NCI-H1092 treated with DMSO at 0.1 percent for 48 hours (cell line): ENCODE data around the gene CYB561A3.

ENCODE experiments used
- DNase-seq: peaks from one replicate; lab custom pipeline; 2025; lab: John Stamatoyannopoulos, UW

CYB561A3 gene

DNA sequence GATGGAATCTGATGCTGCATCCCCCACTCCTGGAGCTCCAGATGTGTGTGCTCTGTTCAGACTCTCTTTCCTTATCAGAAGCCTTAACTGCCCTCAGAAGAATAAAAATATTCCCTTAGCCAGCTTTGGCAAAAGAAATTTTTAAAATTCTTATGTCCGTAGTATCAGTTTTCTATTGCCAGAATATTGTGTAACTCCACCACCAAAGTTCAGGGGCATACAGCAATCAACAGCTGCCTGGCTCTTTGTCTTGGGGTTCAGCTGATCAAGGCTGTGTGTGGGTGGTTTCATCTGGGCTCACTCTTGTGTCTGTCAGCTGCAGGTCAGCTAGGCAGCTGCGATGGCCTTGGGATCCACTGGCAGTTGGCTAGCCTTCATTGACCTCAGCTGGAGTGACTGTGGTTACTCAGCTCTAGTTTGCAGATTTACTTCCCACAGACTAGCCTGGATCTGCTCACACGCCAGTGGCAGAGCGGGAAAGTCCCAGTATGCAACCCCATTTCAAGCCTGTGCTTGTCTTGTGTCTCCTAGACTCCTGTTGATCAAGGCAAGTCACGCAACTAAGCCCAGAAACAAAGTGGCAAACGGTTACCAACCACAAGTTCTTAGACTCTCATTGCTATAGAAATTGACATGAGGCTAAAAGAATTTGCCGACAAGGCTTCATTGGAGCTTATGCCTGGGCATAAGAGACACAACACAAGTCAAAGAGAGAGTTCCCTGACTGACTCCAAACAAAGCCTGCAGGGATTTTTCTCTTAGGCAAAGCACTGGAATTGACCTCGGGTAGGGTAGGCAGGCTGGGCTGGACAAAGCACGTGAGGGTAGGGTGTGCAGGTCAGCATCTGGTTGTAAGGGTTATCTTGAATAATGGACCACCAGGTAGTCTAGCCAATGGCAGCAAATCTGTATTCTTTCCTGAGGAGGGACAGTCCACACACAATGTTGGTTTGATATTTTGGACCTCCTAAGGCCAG lies 8.0 kb upstream of the CYB561A3 start:
- DNase-seq, result no peak

DNA sequence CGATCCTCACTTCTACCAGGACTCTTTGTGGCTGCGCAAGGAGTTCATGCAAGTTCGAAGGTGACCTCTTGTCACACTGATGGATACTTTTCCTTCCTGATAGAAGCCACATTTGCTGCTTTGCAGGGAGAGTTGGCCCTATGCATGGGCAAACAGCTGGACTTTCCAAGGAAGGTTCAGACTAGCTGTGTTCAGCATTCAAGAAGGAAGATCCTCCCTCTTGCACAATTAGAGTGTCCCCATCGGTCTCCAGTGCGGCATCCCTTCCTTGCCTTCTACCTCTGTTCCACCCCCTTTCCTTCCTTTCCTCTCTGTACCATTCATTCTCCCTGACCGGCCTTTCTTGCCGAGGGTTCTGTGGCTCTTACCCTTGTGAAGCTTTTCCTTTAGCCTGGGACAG lies 7.0 kb upstream of the CYB561A3 start:
- DNase-seq, result no peak

DNA sequence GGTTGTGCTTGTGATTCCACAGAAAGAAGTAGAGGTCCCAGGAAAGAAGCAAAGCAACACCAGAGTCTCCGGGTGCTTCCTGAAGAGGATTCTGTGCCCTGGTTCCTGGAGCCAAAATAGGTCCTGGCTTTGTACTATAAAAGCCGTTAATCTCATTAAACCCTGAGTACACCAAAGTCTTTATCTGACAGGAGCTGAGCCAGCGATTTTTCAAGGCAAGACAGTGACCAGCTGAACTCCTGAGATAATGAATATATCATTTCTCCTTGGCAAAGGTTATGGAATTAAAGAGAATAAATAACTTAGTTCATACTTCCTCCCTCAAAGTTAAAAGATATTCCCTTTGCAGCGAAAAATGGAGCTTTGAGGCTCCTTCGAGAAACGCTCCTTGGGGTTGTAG lies 5.7 kb upstream of the CYB561A3 start:
- no peak for DNase-seq

DNA sequence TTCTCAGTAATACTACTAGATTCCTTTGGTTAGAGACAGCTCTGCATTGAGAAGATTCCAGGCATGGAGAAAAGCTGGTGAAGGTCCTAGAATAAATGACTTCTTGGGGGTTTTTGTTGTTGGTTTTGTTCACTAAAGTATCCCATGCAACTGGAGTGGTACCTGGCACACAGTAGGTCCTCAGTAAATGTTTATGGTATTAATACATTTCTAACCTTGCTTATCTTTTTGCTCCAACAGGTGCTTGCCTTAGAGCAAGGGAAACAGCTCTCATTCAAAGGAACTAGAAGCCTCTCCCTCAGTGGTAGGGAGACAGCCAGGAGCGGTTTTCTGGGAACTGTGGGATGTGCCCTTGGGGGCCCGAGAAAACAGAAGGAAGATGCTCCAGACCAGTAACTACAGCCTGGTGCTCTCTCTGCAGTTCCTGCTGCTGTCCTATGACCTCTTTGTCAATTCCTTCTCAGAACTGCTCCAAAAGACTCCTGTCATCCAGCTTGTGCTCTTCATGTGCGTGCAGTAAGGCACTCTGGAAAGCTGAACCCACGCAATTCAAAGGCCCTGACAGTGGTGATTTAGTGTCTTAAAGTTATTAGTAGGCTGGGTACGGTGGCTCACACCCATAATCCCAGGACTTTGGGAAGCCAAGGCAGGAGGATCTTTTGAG lies 2.5 kb upstream of the CYB561A3 start:
- DNase-seq, result no peak

DNA sequence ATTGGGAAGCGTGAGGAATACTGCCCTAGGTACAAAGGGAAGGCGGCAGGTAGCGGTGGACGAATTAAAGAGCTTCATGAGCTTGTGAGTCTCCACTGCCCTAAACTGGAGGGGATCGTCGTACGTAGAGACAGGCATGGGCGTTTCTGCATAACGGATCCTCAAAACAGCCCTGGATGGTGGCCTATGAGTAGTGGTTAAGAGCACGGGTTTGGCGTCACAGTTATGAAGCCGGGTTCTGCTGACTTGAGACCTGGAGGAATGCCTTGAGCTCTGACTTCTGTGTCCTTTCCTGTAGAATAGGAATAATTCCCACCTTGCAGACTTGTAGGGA lies 827 bp upstream of the CYB561A3 start:
- no peak for DNase-seq

DNA sequence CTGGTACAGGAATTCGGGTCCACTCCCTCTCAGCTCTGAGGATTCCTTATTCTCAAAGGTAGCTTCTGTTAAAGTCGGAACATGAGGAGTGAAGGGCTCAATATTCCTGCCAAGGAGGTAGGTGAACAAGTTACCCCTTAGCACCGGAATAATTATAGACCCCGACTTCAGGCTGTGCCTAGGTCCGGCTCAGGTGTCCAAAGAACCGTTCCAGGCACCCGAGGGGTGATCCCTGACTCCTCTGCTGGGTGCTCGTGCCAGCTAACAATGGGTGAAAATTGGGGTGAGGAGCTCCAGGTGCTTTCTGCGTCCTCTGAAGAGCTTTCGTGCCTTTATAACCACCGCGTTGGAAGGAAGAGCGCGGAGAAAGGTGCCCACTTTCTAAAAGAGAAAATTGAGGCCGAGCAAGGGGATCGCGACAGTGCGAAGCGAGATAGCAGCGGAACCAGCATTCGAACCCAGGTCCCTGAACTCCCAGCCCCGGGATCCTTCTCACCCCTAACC lies 393 bp downstream of the CYB561A3 start:
- no peak for DNase-seq

DNA sequence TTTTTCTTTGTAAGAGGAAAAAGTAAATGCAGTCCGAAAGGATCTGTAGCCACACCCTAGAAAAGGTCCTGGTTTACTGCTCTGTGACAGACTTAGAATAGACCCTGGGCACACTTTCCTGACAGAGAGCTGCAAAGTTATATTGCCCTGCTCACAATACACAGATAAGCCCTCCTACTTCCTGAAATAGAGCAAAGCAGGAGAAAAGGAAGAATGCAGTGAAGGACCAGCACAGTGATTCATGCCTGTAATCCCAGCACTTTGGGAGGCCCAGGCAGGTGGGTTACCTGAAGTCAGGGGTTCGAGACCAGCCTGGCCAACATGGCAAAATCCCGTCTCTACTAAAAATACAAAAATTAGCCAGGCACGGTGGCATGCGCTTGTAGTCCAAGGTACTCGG lies 2.2 kb downstream of the CYB561A3 start:
- DNase-seq, result no peak

DNA sequence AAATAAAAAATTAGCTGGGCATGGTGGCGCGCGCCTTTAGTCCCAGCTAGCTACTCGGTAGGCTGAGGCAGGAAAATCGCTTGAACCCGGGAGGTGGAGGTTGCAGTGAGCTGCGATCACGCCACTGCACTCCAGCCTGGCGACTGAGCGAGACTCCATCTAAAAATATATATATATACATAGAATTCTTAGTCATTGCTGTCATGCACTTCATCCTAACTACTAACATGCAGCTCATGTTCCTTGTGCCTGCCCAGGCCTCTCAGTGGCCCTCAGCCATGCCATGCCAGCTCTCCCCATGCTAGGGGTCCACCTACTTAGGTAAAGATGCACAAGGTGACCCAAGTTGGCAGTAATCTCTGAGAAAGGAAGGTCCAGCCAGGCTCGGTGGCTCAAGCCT lies 3.1 kb downstream of the CYB561A3 start:
- no peak for DNase-seq

DNA sequence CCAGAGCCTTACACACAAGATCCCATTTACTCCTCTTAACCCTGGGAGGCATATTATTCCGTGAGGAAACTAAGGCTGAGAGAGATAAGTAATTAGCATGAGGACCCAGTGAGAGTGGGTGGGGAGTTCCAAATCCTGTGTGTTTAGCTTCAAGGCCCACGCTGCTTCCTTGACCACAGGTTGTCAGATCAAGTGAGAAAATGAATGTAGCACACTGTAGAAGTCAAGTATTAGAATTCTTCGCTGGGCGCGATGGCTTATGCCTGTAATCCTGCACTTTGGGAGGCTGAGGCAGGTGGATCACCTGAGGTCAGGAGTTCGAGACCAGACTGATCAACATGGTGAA lies 3.8 kb downstream of the CYB561A3 start:
- no peak for DNase-seq

DNA sequence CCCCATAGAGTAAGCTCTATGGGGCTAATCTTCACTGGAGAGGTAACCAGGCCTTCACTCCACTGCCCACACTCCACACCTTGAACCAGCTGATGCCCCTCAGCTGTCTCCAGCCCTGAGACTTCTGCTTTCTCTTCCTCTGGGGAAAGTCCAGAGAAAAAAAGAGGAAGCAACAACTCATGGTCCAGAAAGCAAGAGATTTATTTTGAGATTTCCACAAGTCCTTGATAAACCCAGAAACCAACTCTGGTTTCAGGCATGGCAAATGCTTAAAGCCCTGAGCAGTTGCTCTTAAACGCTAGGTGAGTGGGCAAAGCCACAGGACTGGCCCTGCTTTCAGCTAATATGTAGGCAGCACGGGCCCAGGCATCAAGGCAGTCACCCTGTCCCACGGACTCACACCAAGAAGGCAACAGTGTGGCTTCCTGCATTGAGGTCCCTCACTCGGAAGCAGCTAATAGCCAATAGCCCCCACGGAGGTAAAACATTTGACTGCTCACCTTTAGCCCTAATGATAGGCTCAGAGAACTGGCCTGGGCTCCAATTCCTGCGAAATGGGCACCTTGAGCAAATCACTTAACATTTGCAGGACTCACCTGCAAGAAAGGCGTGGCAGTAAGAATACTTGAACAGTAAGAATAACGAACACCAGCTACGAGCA lies 4.3 kb downstream of the CYB561A3 start:
- no peak for DNase-seq

DNA sequence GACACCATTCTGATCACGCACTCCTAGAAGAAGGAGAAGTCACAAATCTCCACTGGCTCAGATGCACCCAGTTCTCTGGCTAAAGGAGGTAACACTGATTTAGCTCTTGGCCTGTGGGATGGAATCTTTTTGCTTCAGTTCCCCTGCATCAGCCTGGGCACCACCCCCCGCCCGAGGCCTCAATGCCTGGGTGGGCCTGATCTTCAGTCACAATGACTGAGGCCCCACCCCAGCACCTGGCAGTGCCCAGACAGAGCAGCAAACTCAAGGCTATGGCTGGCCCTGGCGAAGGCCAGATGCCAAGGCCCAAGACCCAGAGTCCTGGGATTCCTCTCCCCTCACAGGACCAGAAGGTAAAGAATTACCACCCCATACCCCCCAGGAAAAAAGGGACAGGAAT lies 5.0 kb downstream of the CYB561A3 start:
- no peak for DNase-seq

DNA sequence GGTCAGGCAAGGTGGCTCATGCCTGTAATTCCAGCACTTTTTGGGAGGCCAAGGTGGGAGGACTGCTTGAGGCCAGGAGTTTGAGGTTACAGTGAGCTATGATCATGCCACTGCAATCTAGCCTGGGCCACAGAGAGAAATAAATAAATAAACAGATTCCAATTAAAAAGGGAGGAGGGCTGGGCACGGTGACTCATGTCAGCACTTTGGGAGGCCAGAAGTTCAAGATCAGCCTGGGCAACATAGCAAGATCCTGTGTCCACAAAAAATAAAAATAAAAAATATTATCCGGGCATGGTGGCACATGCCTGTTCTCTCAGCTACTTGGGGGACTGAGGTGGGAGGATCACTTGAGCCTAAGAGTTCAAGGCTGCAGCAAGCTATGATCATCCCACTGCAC lies 7.5 kb downstream of the CYB561A3 start:
- no peak for DNase-seq

DNA sequence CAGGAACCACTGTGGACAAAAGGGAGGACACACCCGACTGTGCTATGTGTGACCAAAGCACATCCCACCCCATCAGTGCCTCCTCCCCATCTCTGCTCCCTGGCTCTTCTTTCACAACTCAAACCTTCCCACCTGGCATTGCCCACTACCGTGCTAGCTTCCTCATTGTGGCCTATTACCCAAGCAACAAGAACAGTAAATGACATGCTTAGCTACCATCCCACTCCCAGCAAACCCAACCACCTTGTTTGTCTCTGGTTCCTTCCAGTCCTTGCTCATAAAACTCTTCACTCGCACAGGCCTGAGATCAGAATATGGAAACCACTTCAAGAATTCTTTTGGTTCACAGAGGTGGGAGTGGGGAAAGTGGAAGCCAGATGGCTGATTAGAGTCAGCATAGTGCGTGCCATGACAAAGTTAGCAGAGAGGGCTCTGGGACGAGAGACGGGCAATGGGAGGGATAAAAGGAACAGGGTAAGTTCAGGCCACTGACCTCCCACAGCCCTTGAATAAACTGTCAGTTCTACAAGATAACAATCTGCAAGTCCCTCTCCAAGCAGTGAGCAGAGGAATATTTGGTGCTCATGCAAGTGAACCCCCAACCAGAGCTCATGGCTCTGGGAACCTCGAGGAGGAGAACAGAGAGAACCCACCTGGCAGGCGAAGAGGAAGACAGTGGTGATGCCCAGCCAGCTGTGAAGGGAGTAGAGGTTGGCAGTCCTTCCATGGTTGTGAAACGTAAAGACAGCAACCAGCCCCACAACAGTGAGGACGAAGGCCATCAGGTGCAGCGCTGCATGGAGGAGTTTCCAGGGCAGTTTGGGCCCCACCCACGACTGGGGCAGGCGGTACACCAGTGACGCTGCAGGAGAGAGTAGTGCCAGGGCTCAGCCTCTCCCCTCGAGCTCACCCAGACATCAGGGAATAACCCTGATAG lies 8.3 kb downstream of the CYB561A3 start:
- no peak for DNase-seq

DNA sequence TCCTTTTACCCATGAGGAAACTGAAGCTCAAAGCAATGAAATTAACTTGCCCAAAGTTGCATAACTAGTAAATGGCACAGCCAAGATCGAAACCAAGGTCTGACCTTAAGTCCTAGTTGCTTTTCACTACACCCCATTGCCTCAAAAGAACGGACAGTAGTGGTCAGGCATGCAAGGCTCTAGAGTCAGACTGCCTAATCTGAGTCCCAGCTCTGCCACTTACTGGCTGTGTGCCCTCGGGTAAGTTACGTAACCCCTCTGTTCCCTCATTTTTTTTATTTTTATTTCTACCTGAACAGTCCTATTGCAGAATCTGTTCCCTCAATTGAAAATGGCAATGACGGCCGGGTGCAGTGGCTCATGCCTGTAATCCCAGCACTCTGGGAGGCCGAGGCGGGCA lies 9.6 kb downstream of the CYB561A3 start:
- DNase-seq, result no peak

DNA sequence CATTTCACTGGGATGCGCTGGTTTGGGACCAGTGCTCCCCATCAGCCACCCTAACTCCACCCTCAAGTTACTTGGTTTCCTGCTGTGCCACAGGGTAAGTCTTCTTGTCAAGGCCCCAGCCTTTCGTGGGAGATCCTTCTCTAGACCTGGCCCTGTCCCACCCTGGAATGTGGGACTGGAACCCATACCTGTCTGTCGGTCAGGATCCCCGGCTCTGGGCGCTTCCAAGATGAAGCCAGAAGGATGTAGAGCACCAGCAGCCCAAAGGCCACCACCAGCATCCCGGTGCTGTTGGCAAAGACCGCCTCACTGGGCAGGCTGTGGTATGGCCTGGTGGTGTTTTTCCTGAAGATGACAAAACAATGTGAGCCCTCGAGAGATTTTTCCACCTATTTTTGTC lies 10.9 kb downstream of the CYB561A3 start:
- DNase-seq, result no peak

DNA sequence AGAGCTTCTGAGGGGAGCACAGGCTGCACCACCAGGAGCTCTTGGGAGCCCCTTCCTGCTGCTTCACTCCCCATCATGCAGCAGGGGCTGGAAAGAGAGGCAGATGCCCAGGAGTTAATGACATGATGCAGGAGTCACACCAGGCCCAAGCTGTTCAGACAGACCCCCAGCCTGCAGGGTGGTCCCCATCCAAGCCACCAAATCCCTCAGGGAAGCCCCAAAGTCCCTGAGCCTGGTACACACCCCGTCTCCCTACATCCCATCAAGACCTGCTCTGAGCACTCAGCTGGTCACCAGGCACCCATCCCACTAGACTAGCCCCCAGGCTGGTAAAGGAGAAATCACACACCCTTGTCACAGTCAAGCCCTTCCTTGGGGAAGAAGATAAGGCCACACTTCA lies 11.3 kb downstream of the CYB561A3 start:
- DNase-seq, result no peak

DNA sequence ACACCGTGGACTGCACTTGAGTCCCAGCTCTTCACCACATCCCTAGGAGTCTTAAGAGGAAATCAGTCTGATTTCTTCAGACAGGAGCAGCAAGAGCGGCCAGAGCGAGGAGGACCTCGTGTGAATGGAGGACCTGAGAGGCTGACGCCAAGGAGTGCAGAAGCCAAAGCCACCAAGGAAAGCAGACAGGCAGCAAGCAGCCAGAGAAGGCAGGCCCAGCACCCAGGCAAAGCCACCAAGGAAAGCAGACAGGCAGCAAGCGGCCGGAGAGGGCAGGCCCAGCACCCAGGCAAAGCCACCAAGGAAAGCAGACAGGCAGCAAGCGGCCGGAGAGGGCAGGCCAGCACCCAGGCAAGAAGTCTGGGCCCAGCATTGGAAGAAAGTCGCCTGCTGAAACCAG lies 11.8 kb downstream of the CYB561A3 start:
- DNase-seq, result no peak

DNA sequence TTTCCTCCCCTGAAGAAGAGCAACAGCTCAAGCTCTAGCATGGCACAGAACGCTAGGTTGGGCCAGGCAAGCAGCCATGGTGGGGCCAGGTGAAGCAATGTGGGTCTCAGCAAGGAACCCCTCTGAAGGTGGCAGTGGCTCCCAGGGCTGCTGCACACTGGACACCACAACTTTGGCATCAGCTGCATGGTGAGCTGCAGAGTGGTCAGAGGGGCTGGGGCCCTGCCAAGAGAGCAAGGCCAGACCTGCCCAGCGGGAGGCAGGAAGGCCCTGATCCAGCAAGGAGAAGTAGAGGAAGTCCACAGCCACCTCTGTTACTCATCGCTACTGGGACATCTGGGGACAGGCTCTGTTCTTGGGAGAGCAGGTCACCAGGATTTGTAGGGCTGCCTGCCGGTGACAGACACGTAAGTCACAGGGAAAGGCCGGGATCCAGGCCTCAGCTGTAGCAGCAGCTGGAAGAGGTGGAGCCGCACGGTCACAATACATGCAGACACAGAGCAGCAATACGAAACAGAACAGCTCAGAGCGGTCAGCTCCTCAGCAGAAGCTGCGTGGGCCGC lies 12.4 kb downstream of the CYB561A3 start:
- no peak for DNase-seq

DNA sequence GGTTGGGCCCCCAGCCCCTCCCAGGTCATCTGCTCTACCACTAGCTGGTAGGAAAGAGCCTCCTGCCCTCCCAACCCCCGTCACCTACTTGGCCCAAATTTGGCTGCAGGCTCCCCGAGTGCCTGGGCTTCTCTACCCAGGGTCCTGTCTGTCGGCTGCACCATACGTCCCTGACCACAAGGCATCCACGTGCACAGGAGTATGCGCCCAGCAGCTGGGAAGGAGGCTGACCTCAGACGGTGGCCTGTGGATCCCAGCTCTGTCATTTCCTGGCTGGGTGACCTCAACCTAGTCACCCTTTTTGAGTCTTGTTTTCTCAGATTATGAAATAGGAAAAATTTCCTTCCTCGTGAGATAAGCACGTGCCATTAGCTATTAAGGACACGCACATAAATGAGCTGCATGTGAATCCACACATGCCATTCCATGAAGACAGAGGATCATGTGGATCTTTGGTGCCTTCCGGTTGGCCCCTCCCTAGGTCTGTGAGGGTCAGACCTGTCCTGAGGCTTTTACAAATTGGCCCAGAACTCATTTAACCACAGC lies 13.7 kb downstream of the CYB561A3 start:
- no peak for DNase-seq

DNA sequence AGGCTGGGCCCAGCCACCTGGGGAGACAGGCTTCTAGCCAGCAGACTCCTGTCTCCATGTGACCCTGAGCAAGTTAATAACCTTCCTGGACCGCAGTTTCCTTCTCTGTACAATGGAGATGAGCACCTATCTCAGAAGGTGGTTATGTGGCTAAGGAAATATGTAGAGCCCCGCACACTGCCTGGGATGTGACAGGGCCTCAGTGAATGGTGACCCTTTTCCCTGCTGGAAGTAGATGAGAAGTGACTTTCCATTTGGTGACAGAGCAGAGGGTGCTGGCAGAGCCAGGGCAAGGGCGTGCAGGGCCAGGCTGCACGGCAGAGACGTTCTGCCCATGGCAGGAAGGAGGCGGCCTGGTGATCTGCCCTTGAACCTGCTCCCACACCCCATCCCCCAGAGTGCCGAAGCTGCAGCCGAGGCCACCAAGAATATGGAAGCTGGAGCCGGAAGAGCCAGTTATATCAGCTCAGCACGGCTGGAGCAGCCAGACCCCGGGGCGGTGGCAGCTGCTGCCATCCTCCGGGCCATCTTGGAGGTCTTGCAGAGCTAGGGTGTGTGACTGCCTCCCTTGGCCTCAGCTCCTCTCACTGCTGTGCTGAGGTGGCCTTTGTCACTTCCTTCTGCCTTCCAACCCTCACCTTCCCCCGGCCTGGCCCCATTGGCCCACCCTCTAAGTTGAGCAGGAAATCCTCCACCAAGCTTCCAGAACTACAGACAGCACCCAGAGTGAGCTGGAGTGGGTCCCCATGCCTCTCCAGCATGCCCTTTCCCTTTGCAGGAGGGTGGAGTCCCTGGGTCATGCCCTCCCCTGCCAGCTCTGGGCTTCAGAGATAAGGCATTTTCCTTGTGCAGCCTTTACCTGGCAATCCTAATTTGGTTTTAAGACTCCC lies 15.5 kb downstream of the CYB561A3 start:
- no peak for DNase-seq
